Right atrium auricular region (tissue), 2 donors: ENCODE results near the gene ARVCF. TPM values are rescaled to one million over a fixed set of nuclear protein-coding genes. Genes with fewer than 3 reads are reported as not detected.

ENCODE experiments used
- DNase-seq: peaks from one replicate; pipeline ENCODE4 v3.0.0-alpha.2; 2019; ENCODE audit warnings: low spot score
- H3K27ac ChIP-seq, 2 donors: fragments of 200-600 bp; sonication (generic); 1 replicate in 1 of 2; 2 replicates in 1 of 2; pipeline ENCODE4 v1.5.1; 2016 to 2019
- H3K27me3 ChIP-seq, 2 donors: fragments of 200-600 bp; sonication (generic); one replicate each; pipeline versions ENCODE4 v1.5.1 to v1.6.0; 2017 to 2019
- H3K36me3 ChIP-seq: fragments of 200-600 bp; sonication (generic); one replicate; pipeline ENCODE4 v1.5.1; 2016
- H3K4me1 ChIP-seq, 2 donors: fragments of 200-600 bp; sonication (generic); one replicate each; pipeline versions ENCODE4 v1.5.1 to v1.6.0; 2017 to 2019
- H3K4me3 ChIP-seq, 2 donors: fragments of 200-600 bp; sonication (generic); 1 replicate in 1 of 2; 2 replicates in 1 of 2; pipeline ENCODE4 v1.5.1; 2017 to 2019; ENCODE audit warnings: mild to moderate bottlenecking in 1 of 2, moderate library complexity in 1 of 2
- H3K9me3 ChIP-seq, 2 donors: fragments of 200-600 bp; sonication (generic); one replicate each; pipeline ENCODE4 v1.5.1; 2019
- total RNA-seq, 2 donors: library from RNA; depleted of rRNA; stranded (reverse); fragments of >200 nt; gene quantifications; one replicate each; pipeline ENCODE4 v1.1.0, GENCODE V29; 2016
- TF ChIP-seq, protein P1 (sequence below), 2 donors: fragments of 200-600 bp; sonication (generic); IDR thresholded peaks; one replicate each; pipeline ENCODE4 v1.5.1; 2019; ENCODE audit warnings: antibody characterized with exemption in 2 of 2

Gene ARVCF
- total RNA-seq, 2 donors from 2014 or later: 16.7 to 35.8 TPM

DNA sequence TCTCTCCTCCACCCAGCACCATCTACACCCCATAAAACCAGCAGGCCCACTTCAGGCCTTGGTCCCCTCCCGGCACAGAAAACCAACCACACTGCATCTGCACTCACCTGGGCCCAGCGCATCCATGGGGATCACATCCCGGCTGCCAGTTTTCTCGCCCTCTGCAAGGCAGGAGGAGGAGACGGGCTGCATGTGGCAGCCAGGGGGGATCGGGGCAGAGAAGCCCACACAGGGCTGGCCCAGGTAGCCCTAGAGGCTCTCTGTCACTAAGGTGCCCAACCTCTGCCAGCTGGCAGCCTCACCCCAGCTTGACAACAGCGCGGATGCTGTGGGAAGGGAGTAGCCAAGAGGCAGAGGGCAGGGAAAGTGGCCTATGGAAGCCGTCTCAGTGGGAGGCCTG, 44.4 kb downstream of the ARVCF start:
- no peaks in the 10 kb centered on the region for H3K9me3 ChIP-seq
- no peak for DNase-seq
- H3K36me3 ChIP-seq: peaks cover 43% of the 10 kb centered on the region
- TF ChIP-seq, protein P1, sequence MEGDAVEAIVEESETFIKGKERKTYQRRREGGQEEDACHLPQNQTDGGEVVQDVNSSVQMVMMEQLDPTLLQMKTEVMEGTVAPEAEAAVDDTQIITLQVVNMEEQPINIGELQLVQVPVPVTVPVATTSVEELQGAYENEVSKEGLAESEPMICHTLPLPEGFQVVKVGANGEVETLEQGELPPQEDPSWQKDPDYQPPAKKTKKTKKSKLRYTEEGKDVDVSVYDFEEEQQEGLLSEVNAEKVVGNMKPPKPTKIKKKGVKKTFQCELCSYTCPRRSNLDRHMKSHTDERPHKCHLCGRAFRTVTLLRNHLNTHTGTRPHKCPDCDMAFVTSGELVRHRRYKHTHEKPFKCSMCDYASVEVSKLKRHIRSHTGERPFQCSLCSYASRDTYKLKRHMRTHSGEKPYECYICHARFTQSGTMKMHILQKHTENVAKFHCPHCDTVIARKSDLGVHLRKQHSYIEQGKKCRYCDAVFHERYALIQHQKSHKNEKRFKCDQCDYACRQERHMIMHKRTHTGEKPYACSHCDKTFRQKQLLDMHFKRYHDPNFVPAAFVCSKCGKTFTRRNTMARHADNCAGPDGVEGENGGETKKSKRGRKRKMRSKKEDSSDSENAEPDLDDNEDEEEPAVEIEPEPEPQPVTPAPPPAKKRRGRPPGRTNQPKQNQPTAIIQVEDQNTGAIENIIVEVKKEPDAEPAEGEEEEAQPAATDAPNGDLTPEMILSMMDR (IDR thresholded peaks at IDR 0.05): no peak
- H3K27me3 ChIP-seq: no peaks in the 10 kb centered on the region
- no peak overlapping the region for H3K27ac ChIP-seq
- no peak overlapping the region for H3K4me3 ChIP-seq
- peaks cover 0 to 8% of the 10 kb centered on the region in 2 donors for H3K4me1 ChIP-seq

DNA sequence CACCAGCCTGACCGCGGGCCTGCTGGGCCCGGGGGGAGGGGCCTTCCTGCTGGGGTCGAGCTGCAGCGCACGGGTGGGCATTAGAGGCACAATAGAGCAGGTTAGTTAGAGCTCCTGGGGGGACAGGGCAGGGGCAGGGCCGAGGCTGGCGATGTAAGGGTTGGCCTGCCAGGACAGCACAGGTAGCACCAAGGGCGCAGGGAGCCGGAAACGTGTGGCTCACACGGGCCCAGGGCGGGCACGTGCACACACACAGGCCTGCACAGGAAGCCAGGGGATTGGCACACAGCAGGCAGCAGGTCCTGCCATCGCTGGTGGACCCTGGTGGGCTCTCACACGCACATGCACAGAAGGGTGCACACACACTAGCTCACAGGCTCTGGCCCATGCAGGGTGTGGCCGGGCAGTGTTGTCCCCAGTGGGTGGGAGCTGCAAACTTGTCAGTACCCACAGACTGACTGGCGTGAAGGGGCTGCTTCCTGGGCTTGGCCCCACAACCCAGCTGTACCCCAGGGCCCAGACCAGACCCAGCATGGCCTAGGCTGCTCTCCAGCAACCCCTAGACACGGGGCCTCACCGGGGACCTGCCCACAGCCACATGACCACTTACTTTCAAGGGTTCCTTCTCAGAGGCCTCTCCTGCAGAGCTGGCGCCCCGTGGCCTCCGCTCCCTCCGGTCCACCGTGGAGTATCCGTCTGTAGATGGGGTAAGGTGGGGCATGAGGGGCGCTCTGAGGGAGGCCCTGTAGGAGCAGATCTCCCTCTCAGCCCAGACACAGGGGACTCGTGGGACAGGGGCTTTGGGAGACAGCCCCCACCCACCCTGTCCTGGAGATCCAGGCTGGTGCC, 45.1 kb downstream of the ARVCF start:
- H3K27me3 ChIP-seq: no peaks in the 10 kb centered on the region
- no peaks in the 10 kb centered on the region for H3K9me3 ChIP-seq
- TF ChIP-seq, protein P1 (IDR thresholded peaks at IDR 0.05): no peak
- DNase-seq: no peak
- peaks cover 43% of the 10 kb centered on the region for H3K36me3 ChIP-seq
- no peak overlapping the region for H3K27ac ChIP-seq
- H3K4me1 ChIP-seq: peaks cover 0 to 8% of the 10 kb centered on the region in 2 donors
- no peak overlapping the region for H3K4me3 ChIP-seq

DNA sequence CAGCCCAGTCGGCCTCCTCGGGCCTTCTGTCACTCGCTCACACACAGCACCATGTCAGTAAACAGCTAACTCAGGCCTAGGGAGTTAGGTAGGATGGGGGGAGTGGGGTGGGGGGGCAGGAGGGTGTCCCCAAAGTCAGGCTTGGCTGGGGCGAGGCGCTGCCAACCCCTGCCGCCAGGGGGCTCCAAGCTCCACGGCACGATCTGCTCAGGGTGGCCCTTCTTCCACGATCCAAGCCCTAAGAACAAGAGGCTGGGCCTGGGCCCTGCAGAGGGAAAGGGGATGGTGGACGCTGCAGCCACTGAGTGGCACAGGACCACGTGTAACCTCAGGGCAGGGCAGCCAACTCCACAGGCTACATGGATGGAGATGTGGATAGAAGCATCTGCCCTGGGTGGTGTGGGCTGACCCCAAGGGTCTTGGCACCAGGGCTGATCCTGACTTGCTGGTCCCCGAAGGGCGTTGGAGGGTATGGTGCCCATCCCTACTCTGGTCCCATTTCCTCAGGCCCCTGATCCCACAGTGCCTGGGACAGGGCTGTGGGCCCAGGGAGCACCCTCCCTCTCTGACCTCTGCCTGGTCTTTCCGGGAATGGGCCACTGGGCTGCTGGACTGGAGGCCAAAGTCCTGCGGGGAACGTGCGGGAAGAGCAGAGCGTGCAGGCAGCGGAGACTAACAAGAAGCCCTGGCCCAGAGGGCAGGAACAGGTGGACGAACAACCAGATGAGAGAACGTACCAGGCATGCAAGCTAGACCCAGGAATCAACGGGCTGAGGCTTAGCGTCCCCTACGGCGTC, 45.9 kb downstream of the ARVCF start:
- Histone ChIP-seq H3K4me1 (peaks cover 0 to 8% of the 10 kb centered on the region in 2 donors), H3K27ac (peak overlapping the region in 1 of 2 donors; percentile 64), H3K4me3 (no peak overlapping the region), H3K27me3 (no peaks in the 10 kb centered on the region), H3K36me3 (peaks cover 43% of the 10 kb centered on the region), H3K9me3 (no peaks in the 10 kb centered on the region)
- TF ChIP-seq, protein P1 (IDR thresholded peaks at IDR 0.05): peak; percentile 96 to 99
- no peak for DNase-seq

DNA sequence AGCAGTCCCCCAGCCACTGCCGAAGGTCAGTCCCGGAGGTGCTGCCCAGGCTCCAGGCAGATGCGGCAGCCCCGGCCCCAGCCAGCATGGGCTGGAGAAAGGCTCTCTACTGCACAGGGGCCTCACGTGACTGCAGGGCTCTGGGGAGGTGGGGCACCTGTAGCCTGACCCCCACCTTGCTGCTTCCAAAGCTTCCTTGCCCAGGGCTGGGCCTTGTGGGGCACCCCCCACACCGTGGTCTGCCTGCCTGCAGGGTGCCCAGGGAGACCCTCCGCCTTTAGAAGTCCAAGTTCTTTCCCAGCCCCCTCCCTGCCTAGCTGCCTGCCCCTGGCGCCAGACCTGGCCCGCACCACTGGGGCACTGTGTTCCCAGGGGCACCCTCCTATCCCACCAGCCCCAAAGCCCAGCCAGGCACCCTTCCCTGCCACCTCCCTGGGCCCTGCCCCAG, 46.6 kb downstream of the ARVCF start:
- Histone ChIP-seq H3K27me3 (no peaks in the 10 kb centered on the region), H3K4me1 (peaks cover 0 to 8% of the 10 kb centered on the region in 2 donors), H3K27ac (peak overlapping the region in 1 of 2 donors; percentile 64), H3K9me3 (no peaks in the 10 kb centered on the region), H3K4me3 (no peak overlapping the region), H3K36me3 (peaks cover 43% of the 10 kb centered on the region)
- TF ChIP-seq, protein P1 (IDR thresholded peaks at IDR 0.05): no peak
- no peak for DNase-seq

DNA sequence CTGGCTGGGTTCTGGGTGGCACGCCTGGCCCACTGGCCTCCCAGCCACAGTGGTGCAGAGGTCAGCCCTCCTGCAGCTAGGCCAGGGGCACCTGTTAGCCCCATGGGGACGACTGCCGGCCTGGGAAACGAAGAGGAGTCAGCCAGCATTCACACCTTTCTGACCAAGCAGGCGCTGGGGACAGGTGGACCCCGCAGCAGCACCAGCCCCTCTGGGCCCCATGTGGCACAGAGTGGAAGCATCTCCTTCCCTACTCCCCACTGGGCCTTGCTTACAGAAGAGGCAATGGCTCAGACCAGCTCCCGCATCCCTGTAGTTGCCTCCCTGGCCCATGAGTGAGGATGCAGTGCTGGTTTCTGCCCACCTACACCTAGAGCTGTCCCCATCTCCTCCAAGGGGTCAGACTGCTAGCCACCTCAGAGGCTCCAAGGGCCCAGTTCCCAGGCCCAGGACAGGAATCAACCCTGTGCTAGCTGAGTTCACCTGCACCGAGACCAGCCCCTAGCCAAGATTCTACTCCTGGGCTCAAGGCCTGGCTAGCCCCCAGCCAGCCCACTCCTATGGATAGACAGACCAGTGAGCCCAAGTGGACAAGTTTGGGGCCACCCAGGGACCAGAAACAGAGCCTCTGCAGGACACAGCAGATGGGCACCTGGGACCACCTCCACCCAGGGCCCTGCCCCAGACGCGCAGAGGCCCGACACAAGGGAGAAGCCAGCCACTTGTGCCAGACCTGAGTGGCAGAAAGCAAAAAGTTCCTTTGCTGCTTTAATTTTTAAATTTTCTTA, 47.3 kb downstream of the ARVCF start:
- peak overlapping the region in 1 of 2 donors; percentile 64 for H3K27ac ChIP-seq
- H3K4me3 ChIP-seq: no peak overlapping the region
- H3K9me3 ChIP-seq: no peaks in the 10 kb centered on the region
- peaks cover 0 to 8% of the 10 kb centered on the region in 2 donors for H3K4me1 ChIP-seq
- no peak for DNase-seq
- H3K27me3 ChIP-seq: no peaks in the 10 kb centered on the region
- TF ChIP-seq, protein P1 (IDR thresholded peaks at IDR 0.05): no peak
- peaks cover 48% of the 10 kb centered on the region for H3K36me3 ChIP-seq
